AML-193 (cell line): Measurements from ENCODE around the gene ZNF684.
A peak's percentile ranks its signal among the peaks of the same experiment; 100 is the strongest.

ENCODE experiments used
- DNase-seq, 2 experiments: peaks; one replicate each; lab custom pipeline; 2025; lab: John Stamatoyannopoulos, UW

The ZNF684 gene

DNA sequence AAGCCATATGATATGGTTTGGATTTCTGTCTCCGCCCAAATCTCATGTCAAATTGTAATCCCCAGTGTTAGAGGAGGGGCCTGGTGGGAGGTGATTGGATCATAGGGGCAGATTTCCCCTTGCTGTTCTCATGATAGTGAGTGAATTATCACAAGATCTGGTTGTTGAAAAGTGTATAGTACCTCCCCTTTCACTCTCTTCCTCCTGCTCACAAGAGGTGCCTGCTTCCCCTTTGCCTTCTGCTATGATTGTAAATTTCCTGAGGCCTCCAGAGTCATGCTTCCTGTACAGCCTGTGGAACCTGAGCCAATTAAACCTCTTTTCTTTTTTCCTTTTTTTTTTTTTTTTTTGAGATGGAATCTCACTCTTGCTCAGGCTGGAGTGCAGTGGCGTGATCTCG is 43.4 kb downstream of the ZNF684 start:
- peak in 1 of 2 experiments; percentile 11 for DNase-seq

DNA sequence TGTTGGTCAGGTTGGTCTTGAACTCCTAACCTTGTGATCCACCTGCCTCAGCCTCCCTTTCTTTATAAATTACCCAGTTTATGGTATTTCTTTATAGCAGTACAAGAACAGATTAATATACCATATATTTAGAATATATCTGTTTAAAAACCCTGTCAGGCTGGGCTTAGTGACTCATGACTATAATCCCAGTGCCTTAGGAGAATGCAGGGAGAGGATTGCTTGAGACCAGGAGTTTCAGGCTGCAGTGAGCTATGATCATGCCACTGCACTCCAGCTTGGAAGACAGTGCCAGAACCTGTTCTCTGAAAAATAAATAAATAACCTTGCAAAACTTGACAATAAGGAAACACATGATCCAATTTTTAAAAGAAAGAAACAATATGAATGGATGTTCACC is 43.9 kb downstream of the ZNF684 start:
- DNase-seq: no peak

DNA sequence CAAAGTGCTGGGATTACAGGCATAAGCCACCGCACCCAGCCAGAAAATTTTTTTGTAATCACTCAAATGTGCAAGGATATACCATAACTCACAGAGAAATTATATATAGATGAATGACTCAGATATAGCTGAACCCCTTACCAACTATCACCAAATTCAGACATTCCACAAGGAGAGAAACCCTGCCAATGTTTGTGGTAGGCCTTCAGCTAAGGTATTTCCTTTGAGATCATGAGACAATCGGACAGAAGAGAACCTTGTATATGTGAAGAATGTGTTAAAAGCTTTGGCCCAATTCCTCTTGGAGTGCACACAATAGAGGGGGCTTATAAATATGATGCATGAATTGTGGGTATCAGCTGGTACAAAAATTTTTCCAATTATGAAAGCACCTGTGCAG is 50.7 kb downstream of the ZNF684 start:
- DNase-seq: no peak

DNA sequence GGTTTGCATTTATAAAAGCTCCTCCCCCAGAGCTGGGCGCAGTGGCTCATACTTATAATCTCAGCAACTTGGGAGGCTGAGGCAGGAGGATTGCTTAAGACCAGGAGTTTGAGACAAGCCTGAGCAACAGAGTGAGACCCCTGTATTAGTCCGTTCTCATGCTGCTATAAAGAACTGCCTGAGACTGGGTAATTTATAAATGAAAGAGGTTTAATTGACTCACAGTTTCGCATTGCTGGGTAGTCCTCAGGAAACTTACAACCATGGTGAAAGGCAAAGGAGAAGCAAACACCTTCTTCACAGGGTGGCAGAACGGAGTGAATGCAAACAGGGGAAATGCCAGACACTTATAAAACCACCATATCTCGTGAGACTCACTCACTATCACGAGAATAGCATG is 52.5 kb downstream of the ZNF684 start:
- DNase-seq: no peak

DNA sequence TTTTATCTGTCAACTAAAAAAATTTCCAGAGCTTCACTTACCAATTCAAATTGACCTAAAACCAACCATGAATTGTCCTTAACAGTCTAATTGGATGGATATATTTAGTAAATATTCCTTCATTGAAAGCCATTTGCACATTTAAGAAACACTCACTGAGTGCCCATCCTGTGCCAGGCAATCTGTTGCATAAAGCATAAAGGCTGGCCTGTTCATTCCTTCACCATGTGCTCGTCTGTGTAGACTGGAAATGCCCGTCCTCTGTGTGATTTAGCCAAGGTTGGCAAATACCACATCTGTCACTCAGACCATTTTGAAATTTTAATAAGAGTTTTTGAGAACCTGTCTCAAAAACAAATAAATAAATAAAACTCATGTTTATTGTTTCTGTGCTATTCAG is 57.1 kb downstream of the ZNF684 start:
- no peak for DNase-seq

DNA sequence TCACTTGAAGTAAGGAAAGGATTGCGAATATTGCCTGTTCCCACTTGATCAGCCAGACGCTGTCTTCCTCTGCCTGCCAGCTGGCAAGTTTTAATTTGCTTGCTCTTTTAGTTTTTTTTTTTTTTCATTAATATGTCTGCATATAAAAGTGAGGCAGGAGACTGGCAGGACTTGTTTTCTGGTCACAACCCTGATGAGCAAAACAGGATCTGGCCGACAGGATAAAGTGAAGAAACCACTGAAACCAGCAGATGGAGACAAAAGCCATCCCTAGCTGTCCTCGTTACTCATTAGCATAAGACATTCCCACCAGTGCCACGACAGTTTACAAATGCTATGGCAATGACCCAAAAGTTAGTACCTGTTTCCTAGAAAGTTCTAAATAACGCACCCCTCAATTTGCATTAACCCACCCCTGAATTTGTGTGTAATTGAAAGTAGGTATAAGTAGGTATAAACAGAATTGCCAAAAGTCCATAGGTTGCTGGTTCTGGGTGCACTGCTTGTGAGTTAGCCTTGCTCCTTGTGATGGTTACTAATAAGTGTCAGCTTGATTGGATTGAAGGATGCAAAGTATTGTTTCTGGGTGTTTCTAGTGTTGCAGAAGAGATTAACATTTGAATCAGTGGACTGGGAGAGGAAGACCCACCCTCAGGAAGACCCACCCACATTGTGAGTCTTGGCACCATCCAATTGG is 60.8 kb downstream of the ZNF684 start:
- peak in 1 of 2 experiments; percentile 16 for DNase-seq

DNA sequence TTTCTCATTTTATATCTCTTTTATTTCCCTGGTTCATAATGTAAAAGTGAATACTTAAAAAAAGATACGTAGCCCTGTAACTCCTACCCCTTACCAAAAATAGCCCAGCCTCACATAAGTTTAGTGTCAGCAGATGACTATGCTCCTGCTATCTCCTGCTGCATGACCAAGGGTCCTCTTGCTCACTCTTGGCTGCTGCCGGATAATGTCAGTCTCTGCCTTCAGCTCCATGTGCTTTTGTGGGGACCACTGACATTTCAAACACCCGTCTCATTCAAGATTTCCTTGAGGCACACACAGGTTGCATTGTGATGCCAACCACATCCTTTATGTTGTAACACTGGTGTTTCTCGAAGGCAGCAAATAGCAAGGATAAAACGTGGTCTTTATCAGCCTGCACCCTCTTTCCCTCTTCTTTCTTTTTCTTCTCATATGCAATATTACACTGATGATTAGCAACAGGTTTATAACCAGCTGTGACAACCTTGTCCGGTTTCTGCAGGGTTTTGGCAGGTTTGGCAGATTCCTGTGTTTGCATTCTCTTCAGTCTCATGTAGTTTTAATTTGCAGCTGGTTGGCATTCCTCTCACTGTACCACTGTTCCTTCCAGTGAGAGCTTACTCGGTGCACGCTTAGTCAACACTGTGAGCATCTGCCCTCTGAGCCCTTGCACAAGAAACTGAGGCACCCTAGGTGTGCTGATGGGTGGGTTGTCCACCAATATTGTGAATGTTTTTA is 62.2 kb downstream of the ZNF684 start:
- DNase-seq: peak; percentile 42

DNA sequence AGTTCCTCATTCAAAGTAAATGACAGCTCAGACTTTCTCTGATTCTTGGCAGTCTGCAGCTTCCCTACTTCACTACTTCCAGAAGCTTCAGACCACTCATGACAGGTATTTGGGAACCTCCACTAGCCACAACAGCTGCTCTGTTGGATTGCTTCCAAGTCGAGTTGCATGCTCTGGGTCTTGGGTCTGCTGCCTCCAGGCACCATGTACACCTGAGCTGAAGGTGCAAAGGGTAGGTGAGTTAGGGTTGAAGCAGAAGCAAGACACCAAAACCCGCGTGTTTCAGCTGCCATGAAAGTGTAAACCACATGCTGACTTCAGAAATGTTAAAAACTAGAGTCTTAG is 62.7 kb downstream of the ZNF684 start:
- no peak for DNase-seq

DNA sequence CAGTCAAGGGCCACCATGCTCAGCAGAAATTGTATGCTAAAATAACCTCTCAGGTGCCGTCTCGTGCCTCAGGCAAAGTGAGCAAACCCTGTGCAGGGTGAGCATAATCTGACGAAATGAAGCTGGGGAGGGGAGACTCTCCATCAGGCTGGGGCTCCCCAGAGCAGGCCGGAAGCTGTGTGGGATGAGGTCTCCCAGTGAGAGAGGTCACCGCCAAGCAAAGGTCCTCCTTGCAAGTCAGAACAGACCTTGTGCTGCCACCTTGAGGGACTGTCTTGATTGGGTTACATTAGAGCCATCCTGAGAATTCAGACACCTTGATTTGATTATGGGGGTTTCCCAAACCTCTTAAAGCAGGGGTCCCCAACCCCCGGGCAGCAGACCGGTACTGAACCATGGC is 64.2 kb downstream of the ZNF684 start:
- DNase-seq: no peak
